Measurements from ENCODE around the gene RSPH3. TPM values are rescaled to one million over a fixed set of nuclear protein-coding genes. Genes with fewer than 3 reads are reported as not detected.

Gene RSPH3
- total and polyA plus RNA-seq, 4 donors, result 4.4 to 16.8 (median 9.7) TPM

DNA sequence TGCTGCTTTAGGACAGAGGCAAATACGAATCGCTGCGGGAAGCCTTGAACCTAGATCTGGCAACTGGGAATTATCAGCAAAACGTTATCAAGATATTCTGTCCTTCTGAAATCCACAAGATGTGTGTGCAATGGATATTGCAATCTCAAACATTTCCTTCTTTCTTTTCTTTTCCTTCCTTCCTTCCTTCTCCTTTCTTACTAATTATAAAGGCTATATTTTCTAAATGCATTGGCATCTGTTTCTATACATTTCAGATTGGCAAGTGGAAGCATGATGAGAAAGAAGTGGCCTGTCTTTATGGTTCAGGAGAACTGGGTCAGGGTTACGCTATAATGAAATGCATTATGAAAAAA, 42.8 kb upstream of the RSPH3 start:
- no peaks in the 10 kb centered on the region for H3K9me3 ChIP-seq (ENCODE audit: control insufficient read depth in 4 of 4, insufficient read depth in 3 of 4, low read length in 3 of 4)
- DNase-seq, result no peak
- H3K27me3 ChIP-seq (ENCODE audit: control insufficient read depth in 3 of 3, insufficient read depth in 3 of 3, low read length in 2 of 3), result peaks cover 0 to 5% (median 0%) of the 10 kb centered on the region in 3 donors
- no peak overlapping the region for H3K4me3 ChIP-seq
- peaks cover 0 to 3% (median 0%) of the 10 kb centered on the region in 5 donors for H3K4me1 ChIP-seq (ENCODE audit: control insufficient read depth in 5 of 5, insufficient read depth in 5 of 5, low read length in 5 of 5)
- TF ChIP-seq, protein P1, sequence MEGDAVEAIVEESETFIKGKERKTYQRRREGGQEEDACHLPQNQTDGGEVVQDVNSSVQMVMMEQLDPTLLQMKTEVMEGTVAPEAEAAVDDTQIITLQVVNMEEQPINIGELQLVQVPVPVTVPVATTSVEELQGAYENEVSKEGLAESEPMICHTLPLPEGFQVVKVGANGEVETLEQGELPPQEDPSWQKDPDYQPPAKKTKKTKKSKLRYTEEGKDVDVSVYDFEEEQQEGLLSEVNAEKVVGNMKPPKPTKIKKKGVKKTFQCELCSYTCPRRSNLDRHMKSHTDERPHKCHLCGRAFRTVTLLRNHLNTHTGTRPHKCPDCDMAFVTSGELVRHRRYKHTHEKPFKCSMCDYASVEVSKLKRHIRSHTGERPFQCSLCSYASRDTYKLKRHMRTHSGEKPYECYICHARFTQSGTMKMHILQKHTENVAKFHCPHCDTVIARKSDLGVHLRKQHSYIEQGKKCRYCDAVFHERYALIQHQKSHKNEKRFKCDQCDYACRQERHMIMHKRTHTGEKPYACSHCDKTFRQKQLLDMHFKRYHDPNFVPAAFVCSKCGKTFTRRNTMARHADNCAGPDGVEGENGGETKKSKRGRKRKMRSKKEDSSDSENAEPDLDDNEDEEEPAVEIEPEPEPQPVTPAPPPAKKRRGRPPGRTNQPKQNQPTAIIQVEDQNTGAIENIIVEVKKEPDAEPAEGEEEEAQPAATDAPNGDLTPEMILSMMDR (IDR thresholded peaks at IDR 0.05; ENCODE audit: control extremely low read depth, extremely low read depth), result no peak
- no peak overlapping the region for H3K9ac ChIP-seq (ENCODE audit: insufficient read depth in 1 of 2, low read length in 2 of 2)
- peak overlapping the region in 1 of 2 donors; percentile 33 for H3K27ac ChIP-seq (ENCODE audit: low read depth in 1 of 2, low read length in 1 of 2)
- H3K36me3 ChIP-seq (ENCODE audit: control insufficient read depth in 4 of 4, insufficient read depth in 4 of 4, low read length in 4 of 4), result no peaks in the 10 kb centered on the region
- no peak for ATAC-seq (ENCODE audit: insufficient read depth, low FRiP score)
- WGBS, 2 donors, result 14 to 18% methylated on average over 5 of the region's 5 CpGs

DNA sequence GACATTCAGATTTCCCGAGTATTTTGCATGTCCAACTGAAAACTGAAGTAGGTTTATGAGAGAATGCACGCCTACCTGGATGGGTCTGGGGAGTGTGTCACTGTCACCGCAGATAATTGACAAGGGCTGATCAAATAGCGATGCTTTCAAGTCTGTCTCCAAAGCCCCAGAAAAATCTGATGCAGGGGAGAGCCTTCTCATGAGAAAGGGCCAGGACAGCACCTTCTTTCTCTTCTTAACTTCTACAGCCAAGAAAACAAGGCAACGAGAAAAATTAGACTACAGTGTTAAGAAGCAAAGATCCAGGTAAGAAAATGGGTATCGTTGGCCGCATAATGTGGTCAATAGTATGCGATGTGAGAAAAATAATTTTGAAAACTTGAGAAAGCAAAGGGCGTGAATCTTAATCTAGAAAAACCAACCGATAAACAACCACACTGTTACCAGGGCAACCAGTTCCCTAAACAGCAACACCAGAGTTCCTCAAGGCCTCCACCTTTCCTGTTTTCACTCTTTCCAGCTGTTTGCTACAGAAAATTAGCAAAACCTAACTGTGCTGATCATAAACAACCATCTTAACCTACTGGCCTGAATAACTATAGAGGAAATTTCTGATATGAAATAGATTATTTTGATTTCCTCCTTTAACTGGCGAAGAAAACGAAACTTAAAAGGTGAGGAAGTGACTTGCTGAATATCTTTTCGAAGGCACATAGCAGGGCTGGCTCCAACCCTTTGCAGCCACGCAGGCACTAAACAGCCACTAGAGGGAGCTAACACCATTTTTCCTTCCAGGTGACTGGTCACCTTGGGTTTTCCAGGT, 42.2 kb upstream of the RSPH3 start:
- TF ChIP-seq, protein P1 (IDR thresholded peaks at IDR 0.05; ENCODE audit: control extremely low read depth, extremely low read depth), result peak; percentile 77
- Histone ChIP-seq H3K9me3 (ENCODE audit: control insufficient read depth in 4 of 4, insufficient read depth in 3 of 4, low read length in 3 of 4) (no peaks in the 10 kb centered on the region), H3K27ac (ENCODE audit: low read depth in 1 of 2, low read length in 1 of 2) (peak overlapping the region in 1 of 2 donors; percentile 86), H3K9ac (ENCODE audit: insufficient read depth in 1 of 2, low read length in 2 of 2) (no peak overlapping the region), H3K4me1 (ENCODE audit: control insufficient read depth in 5 of 5, insufficient read depth in 5 of 5, low read length in 5 of 5) (peaks cover 0 to 3% (median 0%) of the 10 kb centered on the region in 5 donors), H3K36me3 (ENCODE audit: control insufficient read depth in 4 of 4, insufficient read depth in 4 of 4, low read length in 4 of 4) (no peaks in the 10 kb centered on the region), H3K27me3 (ENCODE audit: control insufficient read depth in 3 of 3, insufficient read depth in 3 of 3, low read length in 2 of 3) (peaks cover 0 to 5% (median 0%) of the 10 kb centered on the region in 3 donors), H3K4me3 (no peak overlapping the region)
- ATAC-seq (ENCODE audit: insufficient read depth, low FRiP score) (peak; percentile 85), DNase-seq (peak; percentile 58 to 76 (median 71))
- WGBS, 2 donors, result 40 to 42% methylated on average over 14 of the region's 14 CpGs

DNA sequence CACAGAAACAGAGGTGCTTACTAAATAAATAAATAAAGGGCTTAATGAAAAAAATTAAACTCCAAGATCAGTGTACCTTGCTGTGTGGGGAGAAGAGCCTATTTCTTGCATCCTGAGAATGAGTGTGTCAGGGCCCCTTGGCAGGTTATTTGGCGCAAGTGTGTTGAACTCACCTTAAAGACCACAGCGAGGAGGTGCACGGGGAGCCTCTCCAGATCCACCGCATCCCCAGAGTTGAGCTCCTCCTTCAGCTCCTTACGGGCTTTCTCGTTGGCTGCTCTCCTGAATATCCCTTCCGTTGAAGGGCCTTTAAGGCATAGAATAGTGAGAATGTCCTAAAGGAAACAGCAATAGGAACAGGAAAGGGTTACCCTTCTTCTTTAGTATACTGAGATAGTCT, 41.2 kb upstream of the RSPH3 start:
- H3K9ac ChIP-seq (ENCODE audit: insufficient read depth in 1 of 2, low read length in 2 of 2), result no peak overlapping the region
- peaks cover 0 to 3% (median 0%) of the 10 kb centered on the region in 5 donors for H3K4me1 ChIP-seq (ENCODE audit: control insufficient read depth in 5 of 5, insufficient read depth in 5 of 5, low read length in 5 of 5)
- DNase-seq (no peak), ATAC-seq (ENCODE audit: insufficient read depth, low FRiP score) (no peak)
- H3K9me3 ChIP-seq (ENCODE audit: control insufficient read depth in 4 of 4, insufficient read depth in 3 of 4, low read length in 3 of 4), result no peaks in the 10 kb centered on the region
- peaks cover 0 to 4% (median 0%) of the 10 kb centered on the region in 4 donors for H3K36me3 ChIP-seq (ENCODE audit: control insufficient read depth in 4 of 4, insufficient read depth in 4 of 4, low read length in 4 of 4)
- WGBS, 2 donors, result 88 to 93% methylated on average over 7 of the region's 7 CpGs
- H3K4me3 ChIP-seq, result no peak overlapping the region
- H3K27ac ChIP-seq (ENCODE audit: low read depth in 1 of 2, low read length in 1 of 2), result peak overlapping the region in 1 of 2 donors; percentile 35
- H3K27me3 ChIP-seq (ENCODE audit: control insufficient read depth in 3 of 3, insufficient read depth in 3 of 3, low read length in 2 of 3), result peaks cover 0 to 5% (median 0%) of the 10 kb centered on the region in 3 donors
- TF ChIP-seq, protein P1 (IDR thresholded peaks at IDR 0.05; ENCODE audit: control extremely low read depth, extremely low read depth), result no peak
